Measurements from ENCODE around the gene EDC3. TPM values are rescaled to one million over a fixed set of nuclear protein-coding genes. Genes with fewer than 3 reads are reported as not detected.

Gene EDC3
- total and polyA plus RNA-seq, 9 of the 15 experiments (the other 6 are each of a cell fraction or from before 2014, with no cell fraction given): 11.7 to 63.9 (median 32.8) TPM

DNA sequence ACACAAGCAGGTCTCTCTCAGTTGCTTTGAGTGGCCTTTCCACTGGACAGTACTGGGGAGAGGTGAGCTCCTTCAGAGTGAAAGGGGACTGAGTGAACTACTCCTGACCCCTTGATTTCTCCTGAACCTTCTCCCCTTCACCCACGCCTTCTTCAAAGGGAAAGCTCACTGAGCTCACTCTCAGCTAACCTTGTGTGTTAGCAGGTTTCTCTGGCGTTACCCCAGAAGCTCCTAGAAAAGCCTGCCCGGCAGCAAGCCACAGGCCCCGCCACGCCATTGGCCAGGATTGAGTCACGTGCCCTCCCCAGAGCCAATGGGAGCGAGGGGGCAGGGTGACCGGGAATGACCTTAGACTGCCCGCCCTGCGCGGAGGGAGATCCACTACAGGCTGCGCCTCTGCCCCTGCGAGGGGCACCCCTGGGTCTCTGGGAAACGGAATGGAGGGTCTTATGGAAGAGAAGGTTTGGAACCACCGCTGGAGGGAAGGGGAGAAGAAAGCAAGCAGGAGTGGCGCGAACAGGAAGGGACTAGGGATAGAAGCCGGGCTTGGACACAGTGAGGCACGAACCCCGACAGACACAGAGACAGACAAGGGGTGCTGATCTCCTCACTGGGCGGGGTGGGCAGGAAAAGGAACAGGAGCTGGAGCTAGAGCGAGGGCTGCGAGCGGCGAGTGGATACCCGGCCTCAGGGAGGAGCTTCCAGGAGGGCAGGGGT is 97.5 kb downstream of the EDC3 start (continued):
- TF ChIP-seq, protein P1, sequence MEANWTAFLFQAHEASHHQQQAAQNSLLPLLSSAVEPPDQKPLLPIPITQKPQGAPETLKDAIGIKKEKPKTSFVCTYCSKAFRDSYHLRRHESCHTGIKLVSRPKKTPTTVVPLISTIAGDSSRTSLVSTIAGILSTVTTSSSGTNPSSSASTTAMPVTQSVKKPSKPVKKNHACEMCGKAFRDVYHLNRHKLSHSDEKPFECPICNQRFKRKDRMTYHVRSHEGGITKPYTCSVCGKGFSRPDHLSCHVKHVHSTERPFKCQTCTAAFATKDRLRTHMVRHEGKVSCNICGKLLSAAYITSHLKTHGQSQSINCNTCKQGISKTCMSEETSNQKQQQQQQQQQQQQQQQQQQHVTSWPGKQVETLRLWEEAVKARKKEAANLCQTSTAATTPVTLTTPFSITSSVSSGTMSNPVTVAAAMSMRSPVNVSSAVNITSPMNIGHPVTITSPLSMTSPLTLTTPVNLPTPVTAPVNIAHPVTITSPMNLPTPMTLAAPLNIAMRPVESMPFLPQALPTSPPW (CRISPR knock-in tag; IDR thresholded peaks at IDR 0.05): peak; percentile 62; the same call in 1 of the 2 replicates
- TF ChIP-seq ZNF444 (CRISPR knock-in tag; IDR thresholded peaks at IDR 0.05) (no peak), EHMT2 (IDR thresholded peaks at IDR 0.05) (no peak), ZNF41 (CRISPR knock-in tag; conservative IDR thresholded peaks at IDR 0.05) (no peak), FOS (IDR thresholded peaks at IDR 0.05; ENCODE audit: extremely low read depth, insufficient read length) (peak; percentile 97), NR2C2 (CRISPR knock-in tag; IDR thresholded peaks at IDR 0.05) (peak; percentile 65; the same call in 1 of the 2 replicates), NR2C2 (tag; IDR thresholded peaks at IDR 0.05) (peak; percentile 90), EGR1 (conservative IDR thresholded peaks at IDR 0.05) (peak; percentile 59), PHTF2 (CRISPR knock-in tag; IDR thresholded peaks at IDR 0.05) (no peak), IRF2 (CRISPR knock-in tag; IDR thresholded peaks at IDR 0.05) (no peak), CREB1 (IDR thresholded peaks at IDR 0.05) (no peak), CREB1 (CRISPR knock-in tag; IDR thresholded peaks at IDR 0.05) (no peak), ZC3H4 (CRISPR knock-in tag; IDR thresholded peaks at IDR 0.05; ENCODE audit: borderline replicate concordance) (no peak), ARHGAP35 (IDR thresholded peaks at IDR 0.05; ENCODE audit: partially characterized antibody) (no peak), XRCC3 (IDR thresholded peaks at IDR 0.05) (no peak), SRF (CRISPR knock-in tag; IDR thresholded peaks at IDR 0.05) (0 out of 4 replicates have a peak, but pooled peaks of 1 of the 2 experiments have one; percentile 67), RB1 (IDR thresholded peaks at IDR 0.05; ENCODE audit: low read depth) (peak; percentile 57; the same call in 1 of the 2 replicates), KLF1 (tag; IDR thresholded peaks at IDR 0.05) (no peak), HLTF (IDR thresholded peaks at IDR 0.05) (0 out of 2 replicates have a peak, but pooled peaks have one; percentile 57), GATA2 (CRISPR knock-in tag; IDR thresholded peaks at IDR 0.05) (no peak)
- TF ChIP-seq, protein P2, sequence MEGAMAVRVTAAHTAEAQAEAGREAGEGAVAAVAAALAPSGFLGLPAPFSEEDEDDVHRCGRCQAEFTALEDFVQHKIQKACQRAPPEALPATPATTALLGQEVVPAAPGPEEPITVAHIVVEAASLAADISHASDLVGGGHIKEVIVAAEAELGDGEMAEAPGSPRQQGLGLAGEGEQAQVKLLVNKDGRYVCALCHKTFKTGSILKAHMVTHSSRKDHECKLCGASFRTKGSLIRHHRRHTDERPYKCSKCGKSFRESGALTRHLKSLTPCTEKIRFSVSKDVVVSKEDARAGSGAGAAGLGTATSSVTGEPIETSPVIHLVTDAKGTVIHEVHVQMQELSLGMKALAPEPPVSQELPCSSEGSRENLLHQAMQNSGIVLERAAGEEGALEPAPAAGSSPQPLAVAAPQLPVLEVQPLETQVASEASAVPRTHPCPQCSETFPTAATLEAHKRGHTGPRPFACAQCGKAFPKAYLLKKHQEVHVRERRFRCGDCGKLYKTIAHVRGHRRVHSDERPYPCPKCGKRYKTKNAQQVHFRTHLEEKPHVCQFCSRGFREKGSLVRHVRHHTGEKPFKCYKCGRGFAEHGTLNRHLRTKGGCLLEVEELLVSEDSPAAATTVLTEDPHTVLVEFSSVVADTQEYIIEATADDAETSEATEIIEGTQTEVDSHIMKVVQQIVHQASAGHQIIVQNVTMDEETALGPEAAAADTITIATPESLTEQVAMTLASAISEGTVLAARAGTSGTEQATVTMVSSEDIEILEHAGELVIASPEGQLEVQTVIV (CRISPR knock-in tag; IDR thresholded peaks at IDR 0.05; ENCODE audit: borderline replicate concordance): no peak
- TF ChIP-seq, protein P3, sequence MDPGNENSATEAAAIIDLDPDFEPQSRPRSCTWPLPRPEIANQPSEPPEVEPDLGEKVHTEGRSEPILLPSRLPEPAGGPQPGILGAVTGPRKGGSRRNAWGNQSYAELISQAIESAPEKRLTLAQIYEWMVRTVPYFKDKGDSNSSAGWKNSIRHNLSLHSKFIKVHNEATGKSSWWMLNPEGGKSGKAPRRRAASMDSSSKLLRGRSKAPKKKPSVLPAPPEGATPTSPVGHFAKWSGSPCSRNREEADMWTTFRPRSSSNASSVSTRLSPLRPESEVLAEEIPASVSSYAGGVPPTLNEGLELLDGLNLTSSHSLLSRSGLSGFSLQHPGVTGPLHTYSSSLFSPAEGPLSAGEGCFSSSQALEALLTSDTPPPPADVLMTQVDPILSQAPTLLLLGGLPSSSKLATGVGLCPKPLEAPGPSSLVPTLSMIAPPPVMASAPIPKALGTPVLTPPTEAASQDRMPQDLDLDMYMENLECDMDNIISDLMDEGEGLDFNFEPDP (CRISPR knock-in tag; IDR thresholded peaks at IDR 0.05): peak; percentile 38; the same call in 1 of the 2 replicates
- TF ChIP-seq, protein P4, sequence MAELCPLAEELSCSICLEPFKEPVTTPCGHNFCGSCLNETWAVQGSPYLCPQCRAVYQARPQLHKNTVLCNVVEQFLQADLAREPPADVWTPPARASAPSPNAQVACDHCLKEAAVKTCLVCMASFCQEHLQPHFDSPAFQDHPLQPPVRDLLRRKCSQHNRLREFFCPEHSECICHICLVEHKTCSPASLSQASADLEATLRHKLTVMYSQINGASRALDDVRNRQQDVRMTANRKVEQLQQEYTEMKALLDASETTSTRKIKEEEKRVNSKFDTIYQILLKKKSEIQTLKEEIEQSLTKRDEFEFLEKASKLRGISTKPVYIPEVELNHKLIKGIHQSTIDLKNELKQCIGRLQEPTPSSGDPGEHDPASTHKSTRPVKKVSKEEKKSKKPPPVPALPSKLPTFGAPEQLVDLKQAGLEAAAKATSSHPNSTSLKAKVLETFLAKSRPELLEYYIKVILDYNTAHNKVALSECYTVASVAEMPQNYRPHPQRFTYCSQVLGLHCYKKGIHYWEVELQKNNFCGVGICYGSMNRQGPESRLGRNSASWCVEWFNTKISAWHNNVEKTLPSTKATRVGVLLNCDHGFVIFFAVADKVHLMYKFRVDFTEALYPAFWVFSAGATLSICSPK (IDR thresholded peaks at IDR 0.05; ENCODE audit: borderline replicate concordance): no peak

Measured in K562 (cell line).